Neural cell (in vitro differentiated cells): ENCODE measurements around the gene UGT2B7. TPM values are rescaled to one million over a fixed set of nuclear protein-coding genes. Genes with fewer than 3 reads are reported as not detected.

Source experiments
- H2AFZ ChIP-seq: fragments of 200-600, 300-800 bp; sonication (generic), shearing (Covaris generic); 2 replicates; pipeline ENCODE4 v1.6.0; 2014; ENCODE audit warnings: low read depth, mild to moderate bottlenecking, antibody characterized with exemption, low read length, moderate library complexity
- H3F3A ChIP-seq: fragments of 200-600 bp; shearing (Covaris generic); 2 replicates; pipeline ENCODE4 v1.6.1; 2016; ENCODE audit warnings: mild to moderate bottlenecking, moderate library complexity, mixed read lengths, antibody characterized with exemption, low read length; ENCODE audit not compliant: insufficient read depth, poor library complexity, severe bottlenecking
- H3K27ac ChIP-seq: fragments of 200-600, 300-800 bp; sonication (generic), shearing (Covaris generic); 2 replicates; pipeline ENCODE4 v1.5.1; 2014; ENCODE audit warnings: mild to moderate bottlenecking, low read length, moderate library complexity
- H3K27me3 ChIP-seq: fragments of 300-800, 200-600 bp; sonication (generic), shearing (Covaris generic); 2 replicates; pipeline ENCODE4 v1.6.0; 2014; ENCODE audit warnings: mild to moderate bottlenecking, low read depth, low read length, moderate library complexity; ENCODE audit not compliant: insufficient read depth
- H3K36me3 ChIP-seq: fragments of 300-800, 200-600 bp; sonication (generic), shearing (Covaris generic); 2 replicates; pipeline ENCODE4 v1.5.1; 2014; ENCODE audit warnings: mild to moderate bottlenecking, antibody characterized with exemption, low read length, moderate library complexity; ENCODE audit not compliant: insufficient read depth
- H3K4me2 ChIP-seq: fragments of 300-800, 200-600 bp; sonication (generic), shearing (Covaris generic); 2 replicates; pipeline ENCODE4 v1.6.0; 2014; ENCODE audit warnings: mild to moderate bottlenecking, low read length
- H3K4me3 ChIP-seq: fragments of 300-800, 200-600 bp; sonication (generic), shearing (Covaris generic); 2 replicates; pipeline ENCODE4 v1.5.1; 2014; ENCODE audit warnings: mild to moderate bottlenecking, low read length, moderate library complexity
- H3K79me2 ChIP-seq: fragments of 200-600 bp; shearing (Covaris generic); replicated peaks from 2 replicates; pipeline ENCODE4 v1.6.0; 2014; ENCODE audit warnings: mild to moderate bottlenecking, low read length, moderate library complexity; ENCODE audit not compliant: insufficient read depth
- H3K9ac ChIP-seq: fragments of 300-800, 200-600 bp; sonication (generic), shearing (Covaris generic); 2 replicates; pipeline ENCODE4 v1.6.1; 2016; ENCODE audit warnings: mild to moderate bottlenecking, low read length, mixed read lengths
- H3K9me2 ChIP-seq: fragments of 200-600 bp; shearing (Covaris generic); 2 replicates; pipeline ENCODE4 v1.6.1; 2016; ENCODE audit warnings: mild to moderate bottlenecking, low read length, mixed read lengths; ENCODE audit not compliant: insufficient read depth
- H3K9me3 ChIP-seq: fragments of 200-600, 300-800 bp; sonication (generic), shearing (Covaris generic); 2 replicates; pipeline ENCODE4 v1.6.1; 2016; ENCODE audit warnings: mild to moderate bottlenecking, mixed run types, low read length, moderate library complexity, mixed read lengths
- H4K20me1 ChIP-seq: fragments of 200-600 bp; shearing (Covaris generic); 2 replicates; pipeline ENCODE4 v1.6.1; 2016; ENCODE audit warnings: mild to moderate bottlenecking, mixed run types; ENCODE audit not compliant: insufficient read depth
- EP300 ChIP-seq: fragments of 450-650 bp; conservative IDR thresholded peaks from 2 replicates; pipeline ENCODE4 v1.6.1; 2014; ENCODE audit warnings: antibody characterized with exemption, mild to moderate bottlenecking, moderate library complexity; ENCODE audit not compliant: poor library complexity, severe bottlenecking
- EZH2 ChIP-seq: fragments of 200-600, 300-800 bp; shearing (Covaris generic), sonication (generic); IDR thresholded peaks from 2 replicates; pipeline ENCODE4 v1.6.1; 2014; ENCODE audit warnings: antibody characterized with exemption, low read length, borderline replicate concordance, mild to moderate bottlenecking; ENCODE audit not compliant: insufficient read depth, poor library complexity, severe bottlenecking
- MXI1 ChIP-seq: fragments of 450-650 bp; conservative IDR thresholded peaks from 2 replicates; pipeline ENCODE4 v1.6.1; 2014; ENCODE audit warnings: antibody characterized with exemption, mild to moderate bottlenecking; ENCODE audit not compliant: poor library complexity, severe bottlenecking
- POLR2AphosphoS5 ChIP-seq: IDR thresholded peaks from 2 replicates; pipeline ENCODE4 v1.6.1; 2012
- RAD21 ChIP-seq: fragments of 450-650 bp; conservative IDR thresholded peaks from 2 replicates; pipeline ENCODE4 v1.6.1; 2014; ENCODE audit warnings: antibody characterized with exemption, mild to moderate bottlenecking, moderate library complexity
- REST ChIP-seq: IDR thresholded peaks from 2 replicates; pipeline ENCODE4 v1.6.1; 2012; ENCODE audit warnings: borderline replicate concordance
- SMC3 ChIP-seq: fragments of 450-650 bp; conservative IDR thresholded peaks from 2 replicates; pipeline ENCODE4 v1.6.1; 2014; ENCODE audit warnings: antibody characterized with exemption, mild to moderate bottlenecking, moderate library complexity; ENCODE audit not compliant: poor library complexity
- TAF1 ChIP-seq: IDR thresholded peaks from 2 replicates; pipeline ENCODE4 v1.6.1; 2012; ENCODE audit warnings: low read depth
- polyA plus RNA-seq: library from polyadenylated mRNA; depleted of rRNA; stranded (reverse); fragments of >200 nt; gene quantifications from 2 replicates; pipeline ENCODE4 v1.2.3, GENCODE V29; 2014
- TF ChIP-seq, protein P1 (sequence below): fragments of 450-650 bp; IDR thresholded peaks from 2 replicates; pipeline ENCODE4 v1.5.1; 2014; ENCODE audit warnings: antibody characterized with exemption, mild to moderate bottlenecking, moderate library complexity; ENCODE audit not compliant: poor library complexity, severe bottlenecking

Gene UGT2B7
- polyA plus RNA-seq, 1 donor from 2014 or later, result not detected

GRCh38 chr4:69088473-69088872 is 7.8 kb upstream of the UGT2B7 start:
- Histone ChIP-seq H3K27me3 (no peaks in the 10 kb centered on the region), H3K79me2 (no peaks in the 10 kb centered on the region), H3F3A (no peaks in the 10 kb centered on the region), H2AFZ (no peak overlapping the region), H3K9me2 (no peaks in the 10 kb centered on the region), H3K4me3 (no peak overlapping the region), H3K4me2 (no peak overlapping the region), H3K27ac (no peak overlapping the region), H3K9ac (no peak overlapping the region), H3K9me3 (no peaks in the 10 kb centered on the region), H4K20me1 (no peaks in the 10 kb centered on the region), H3K36me3 (no peaks in the 10 kb centered on the region)
- TF ChIP-seq MXI1 (no peak), POLR2AphosphoS5 (no peak), RAD21 (no peak)

- Histone ChIP-seq H3K79me2 (no peaks in the 10 kb centered on the region), H3K4me3 (no peak overlapping the region), H3F3A (no peaks in the 10 kb centered on the region), H2AFZ (no peak overlapping the region), H3K9ac (no peak overlapping the region), H3K4me2 (no peak overlapping the region), H3K9me2 (no peaks in the 10 kb centered on the region), H3K27ac (no peak overlapping the region), H3K9me3 (no peaks in the 10 kb centered on the region), H3K27me3 (no peaks in the 10 kb centered on the region), H4K20me1 (no peaks in the 10 kb centered on the region), H3K36me3 (no peaks in the 10 kb centered on the region)
- TF ChIP-seq EP300 (no peak), TAF1 (no peak), RAD21 (no peak), POLR2AphosphoS5 (no peak), EZH2 (no peak), SMC3 (no peak), REST (no peak), MXI1 (no peak)
- TF ChIP-seq, protein P1, sequence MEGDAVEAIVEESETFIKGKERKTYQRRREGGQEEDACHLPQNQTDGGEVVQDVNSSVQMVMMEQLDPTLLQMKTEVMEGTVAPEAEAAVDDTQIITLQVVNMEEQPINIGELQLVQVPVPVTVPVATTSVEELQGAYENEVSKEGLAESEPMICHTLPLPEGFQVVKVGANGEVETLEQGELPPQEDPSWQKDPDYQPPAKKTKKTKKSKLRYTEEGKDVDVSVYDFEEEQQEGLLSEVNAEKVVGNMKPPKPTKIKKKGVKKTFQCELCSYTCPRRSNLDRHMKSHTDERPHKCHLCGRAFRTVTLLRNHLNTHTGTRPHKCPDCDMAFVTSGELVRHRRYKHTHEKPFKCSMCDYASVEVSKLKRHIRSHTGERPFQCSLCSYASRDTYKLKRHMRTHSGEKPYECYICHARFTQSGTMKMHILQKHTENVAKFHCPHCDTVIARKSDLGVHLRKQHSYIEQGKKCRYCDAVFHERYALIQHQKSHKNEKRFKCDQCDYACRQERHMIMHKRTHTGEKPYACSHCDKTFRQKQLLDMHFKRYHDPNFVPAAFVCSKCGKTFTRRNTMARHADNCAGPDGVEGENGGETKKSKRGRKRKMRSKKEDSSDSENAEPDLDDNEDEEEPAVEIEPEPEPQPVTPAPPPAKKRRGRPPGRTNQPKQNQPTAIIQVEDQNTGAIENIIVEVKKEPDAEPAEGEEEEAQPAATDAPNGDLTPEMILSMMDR, result no peak
Measured at GRCh38 chr4:69089388-69089787, 6.9 kb upstream of the UGT2B7 start.

DNA sequence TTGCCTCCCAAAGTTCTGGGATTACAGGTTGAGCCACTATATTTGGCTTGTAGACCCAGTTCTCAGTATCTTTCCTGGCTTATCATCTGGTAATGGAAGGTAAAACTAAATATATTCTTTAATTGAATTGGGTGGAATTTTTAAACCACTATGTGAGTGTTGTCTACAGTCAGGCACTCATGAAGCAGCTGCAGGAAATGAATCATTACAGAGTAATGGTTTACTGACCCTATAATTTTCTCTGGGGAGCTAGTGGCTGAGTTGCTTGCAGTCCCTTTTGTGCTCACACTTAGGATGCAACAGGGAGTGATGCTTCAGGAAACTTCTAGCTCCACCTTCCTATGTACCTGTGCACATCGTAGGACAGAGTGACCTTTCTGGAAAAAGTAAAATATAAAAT is 4.1 kb upstream of the UGT2B7 start:
- no peak overlapping the region for H3K4me3 ChIP-seq
- no peak overlapping the region for H3K4me2 ChIP-seq
- no peak overlapping the region for H3K9ac ChIP-seq
- no peak overlapping the region for H2AFZ ChIP-seq
- H3K79me2 ChIP-seq, result no peaks in the 10 kb centered on the region
- H3K36me3 ChIP-seq, result no peaks in the 10 kb centered on the region
- H3K9me2 ChIP-seq, result no peaks in the 10 kb centered on the region
- TF ChIP-seq SMC3 (no peak), EP300 (no peak), REST (no peak), TAF1 (no peak), POLR2AphosphoS5 (no peak), EZH2 (no peak), RAD21 (no peak), MXI1 (no peak)
- TF ChIP-seq, protein P1, result no peak
- H3K27me3 ChIP-seq, result no peaks in the 10 kb centered on the region
- no peaks in the 10 kb centered on the region for H3F3A ChIP-seq
- H4K20me1 ChIP-seq, result no peaks in the 10 kb centered on the region
- no peak overlapping the region for H3K27ac ChIP-seq
- no peaks in the 10 kb centered on the region for H3K9me3 ChIP-seq
